GM13976 (cell line): ENCODE data around the gene PXN.

Experiments
- DNase-seq: peaks from one replicate; pipeline ENCODE4 v3.0.0; 2012; ENCODE audit warnings: low spot score
- in situ Hi-C: fragments of 300-500 bp; cut with MboI; formaldehyde crosslinking; loops from one replicate; pipeline ENCODE4 v1.12.0; 2022; ENCODE audit warnings: low sequenced_read_pairs, mixed read lengths, inconsistent platforms; ENCODE audit not compliant: unreplicated experiment
- TF ChIP-seq, protein P1 (sequence below): IDR thresholded peaks from 2 replicates; pipeline ENCODE4 v1.5.1; 2012; ENCODE audit warnings: borderline replicate concordance, mild to moderate bottlenecking; ENCODE audit not compliant: insufficient read depth; ENCODE audit errors: extremely low read depth, missing control alignments, control extremely low read depth

PXN gene

DNA sequence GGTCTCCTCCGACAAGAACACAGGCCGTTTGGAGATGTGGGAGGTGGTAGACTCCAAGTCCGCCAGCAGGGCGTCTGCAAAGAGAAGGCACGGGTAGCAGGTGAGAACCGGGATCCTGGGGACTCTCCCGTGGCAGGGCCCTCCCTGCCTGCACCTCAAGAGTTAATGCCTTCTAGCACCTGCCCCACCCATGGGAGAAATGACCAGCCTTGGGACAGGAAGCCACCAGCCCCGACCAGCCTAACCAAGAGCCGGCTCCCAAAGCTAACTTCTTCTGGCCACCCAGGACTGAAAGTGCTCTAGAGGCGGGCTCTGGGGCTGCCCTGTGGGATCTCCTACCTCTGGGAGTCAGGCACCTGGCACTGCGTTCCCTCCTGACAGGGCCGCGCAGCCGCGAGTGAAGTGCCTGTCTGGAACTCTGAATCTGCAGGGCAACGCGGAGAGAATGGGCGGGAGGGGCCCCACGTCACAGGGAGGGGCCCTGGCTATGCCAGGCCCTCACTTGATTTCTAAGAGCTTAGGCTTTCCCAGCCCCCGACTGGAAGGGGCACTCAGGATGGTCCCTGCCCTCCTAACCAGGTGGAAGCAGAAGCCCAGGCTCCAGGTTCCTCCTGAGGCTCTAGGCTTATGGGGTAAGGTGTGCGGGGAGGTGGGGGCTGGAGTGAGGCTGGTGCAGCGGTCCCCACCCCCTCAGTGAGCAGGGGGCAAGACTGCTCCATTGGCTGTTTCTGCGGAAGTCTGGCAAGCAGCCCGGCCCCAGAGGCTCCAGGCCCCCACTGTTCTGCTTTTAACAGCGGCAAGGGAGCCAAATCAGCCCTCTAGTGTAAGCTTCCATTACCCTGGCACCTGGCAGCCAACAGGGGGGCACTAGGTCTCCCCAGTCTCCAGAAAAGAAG, 41.0 kb downstream of the PXN start:
- DNase-seq: no peak
- TF ChIP-seq, protein P1, sequence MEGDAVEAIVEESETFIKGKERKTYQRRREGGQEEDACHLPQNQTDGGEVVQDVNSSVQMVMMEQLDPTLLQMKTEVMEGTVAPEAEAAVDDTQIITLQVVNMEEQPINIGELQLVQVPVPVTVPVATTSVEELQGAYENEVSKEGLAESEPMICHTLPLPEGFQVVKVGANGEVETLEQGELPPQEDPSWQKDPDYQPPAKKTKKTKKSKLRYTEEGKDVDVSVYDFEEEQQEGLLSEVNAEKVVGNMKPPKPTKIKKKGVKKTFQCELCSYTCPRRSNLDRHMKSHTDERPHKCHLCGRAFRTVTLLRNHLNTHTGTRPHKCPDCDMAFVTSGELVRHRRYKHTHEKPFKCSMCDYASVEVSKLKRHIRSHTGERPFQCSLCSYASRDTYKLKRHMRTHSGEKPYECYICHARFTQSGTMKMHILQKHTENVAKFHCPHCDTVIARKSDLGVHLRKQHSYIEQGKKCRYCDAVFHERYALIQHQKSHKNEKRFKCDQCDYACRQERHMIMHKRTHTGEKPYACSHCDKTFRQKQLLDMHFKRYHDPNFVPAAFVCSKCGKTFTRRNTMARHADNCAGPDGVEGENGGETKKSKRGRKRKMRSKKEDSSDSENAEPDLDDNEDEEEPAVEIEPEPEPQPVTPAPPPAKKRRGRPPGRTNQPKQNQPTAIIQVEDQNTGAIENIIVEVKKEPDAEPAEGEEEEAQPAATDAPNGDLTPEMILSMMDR: no peak
- in situ Hi-C loops: loop anchor here (5.0 kb wide), 1 partner anchor 43 kb away; the partner anchor contains the start of gene PXN

DNA sequence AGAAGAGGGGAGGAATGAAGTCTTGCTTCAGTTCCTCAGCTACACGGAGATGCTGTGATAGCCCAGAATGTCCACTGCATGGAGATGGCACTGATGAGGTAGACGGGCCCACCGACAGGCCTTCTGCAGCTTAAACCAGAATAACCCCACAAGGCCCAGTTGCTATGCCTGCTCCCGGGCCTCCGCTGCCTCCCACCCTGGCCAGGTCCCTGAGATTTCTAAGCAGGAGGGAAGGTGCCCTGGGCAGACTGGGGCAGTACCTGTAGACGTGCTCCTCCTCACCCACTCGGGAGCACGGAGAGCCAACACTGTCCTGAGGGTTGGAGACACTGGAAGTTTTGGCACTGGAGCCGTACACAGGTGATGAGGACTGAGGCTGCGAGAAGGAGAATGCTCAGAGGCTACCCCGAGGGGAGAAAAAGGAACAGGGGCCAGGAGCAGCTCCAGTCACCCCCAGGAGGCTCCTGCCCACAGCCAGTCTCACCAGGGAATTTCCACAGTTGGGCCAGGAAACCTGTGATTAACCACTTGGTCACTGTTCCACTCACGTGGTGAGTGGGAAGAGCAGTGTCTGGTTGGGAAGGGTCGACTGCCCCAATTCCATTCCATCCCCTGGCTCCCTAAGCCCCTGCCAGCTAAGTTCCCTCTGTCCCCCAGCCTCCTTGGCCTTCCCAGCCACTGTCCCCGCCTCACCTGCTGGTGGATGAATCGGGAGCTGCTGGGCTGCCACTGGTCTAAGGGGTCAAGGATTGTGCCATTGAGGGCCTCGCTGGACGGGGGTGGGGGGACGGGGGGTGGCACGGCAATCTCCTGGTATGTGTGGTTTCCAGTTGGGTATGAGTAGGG, 41.8 kb downstream of the PXN start:
- no peak for DNase-seq
- in situ Hi-C loops: no loop called here
- TF ChIP-seq, protein P1: no peak

DNA sequence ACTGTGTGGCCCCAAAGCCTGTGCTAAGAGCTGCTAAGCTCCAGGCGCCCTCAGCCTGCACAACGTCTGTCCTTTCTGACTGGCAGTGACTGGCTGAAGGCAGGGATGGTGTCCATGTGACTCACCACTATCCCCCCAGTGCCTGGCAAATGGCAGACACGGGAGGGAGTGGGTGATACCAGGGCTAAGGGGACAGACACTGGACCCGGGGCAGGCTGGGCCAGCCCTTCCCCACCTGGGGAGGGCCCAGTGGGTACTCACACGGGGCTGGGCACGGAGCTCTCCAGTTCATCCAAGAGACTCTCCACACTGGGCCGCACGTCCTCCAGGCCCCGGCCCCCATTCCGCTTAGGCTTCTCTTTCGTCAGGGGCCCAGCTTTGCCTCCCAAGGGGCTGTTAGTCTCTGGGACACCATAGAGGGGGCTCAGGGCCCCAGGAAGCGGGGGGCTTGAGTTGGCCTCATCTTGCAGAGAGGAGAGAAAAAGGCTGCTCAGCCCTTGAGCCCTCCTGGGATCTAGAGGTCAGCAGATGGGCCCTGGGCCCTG, 43.2 kb downstream of the PXN start:
- in situ Hi-C loops: no loop called here
- no peak for DNase-seq
- TF ChIP-seq, protein P1: no peak

DNA sequence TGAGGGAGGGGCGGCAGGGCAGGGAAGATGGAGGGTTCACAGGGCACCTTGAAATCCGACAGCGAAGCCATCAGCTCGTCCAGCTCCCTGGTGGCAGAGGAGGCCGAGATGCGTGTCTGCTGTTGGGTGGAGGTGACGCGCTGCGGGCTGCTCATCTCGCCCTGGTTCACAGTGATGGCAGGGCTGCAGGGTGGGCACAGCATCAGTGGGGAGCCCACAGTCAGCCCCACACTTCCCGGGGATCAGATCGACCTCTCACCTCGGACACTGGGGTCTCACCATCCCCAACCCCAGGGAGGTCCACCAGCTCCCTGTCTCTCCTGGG, 44.0 kb downstream of the PXN start:
- in situ Hi-C loops: no loop called here
- no peak for DNase-seq
- TF ChIP-seq, protein P1: no peak

DNA sequence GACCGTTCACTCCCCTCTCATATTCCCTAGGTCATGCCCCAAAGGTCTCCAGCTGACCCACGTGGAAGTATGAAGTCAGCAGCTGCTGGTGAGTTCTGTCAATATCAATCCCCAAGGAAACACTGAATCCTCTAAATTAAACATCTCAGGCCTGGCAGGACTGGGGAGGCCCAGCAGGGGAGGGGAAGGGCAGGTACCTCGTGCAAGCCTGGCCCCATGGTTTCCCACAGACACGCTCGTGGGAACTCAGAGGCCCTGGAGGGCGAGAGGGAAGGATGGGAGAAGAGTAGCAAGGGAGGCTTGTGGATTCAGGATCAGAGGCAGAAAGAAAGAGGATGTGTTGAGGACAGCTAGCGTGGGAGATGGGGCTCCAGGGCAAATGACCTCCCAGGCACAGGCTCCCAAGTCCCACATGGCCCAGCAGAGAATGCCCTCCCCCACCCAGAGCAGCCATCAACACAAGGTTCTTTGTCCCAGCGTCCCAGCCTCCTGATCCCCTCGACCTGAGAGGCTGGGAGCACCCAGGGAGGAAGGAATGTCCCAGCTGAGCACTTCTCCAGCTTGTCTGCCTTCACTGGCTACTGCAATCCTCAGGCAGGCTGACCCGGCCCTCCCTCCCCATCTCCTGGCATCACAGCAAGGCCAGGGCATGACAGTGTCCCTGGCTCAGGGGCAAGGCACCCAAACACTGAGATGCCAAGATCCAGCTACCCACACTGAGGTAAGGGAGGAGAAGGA, 44.5 kb downstream of the PXN start:
- in situ Hi-C loops: no loop called here
- TF ChIP-seq, protein P1: no peak
- no peak for DNase-seq

DNA sequence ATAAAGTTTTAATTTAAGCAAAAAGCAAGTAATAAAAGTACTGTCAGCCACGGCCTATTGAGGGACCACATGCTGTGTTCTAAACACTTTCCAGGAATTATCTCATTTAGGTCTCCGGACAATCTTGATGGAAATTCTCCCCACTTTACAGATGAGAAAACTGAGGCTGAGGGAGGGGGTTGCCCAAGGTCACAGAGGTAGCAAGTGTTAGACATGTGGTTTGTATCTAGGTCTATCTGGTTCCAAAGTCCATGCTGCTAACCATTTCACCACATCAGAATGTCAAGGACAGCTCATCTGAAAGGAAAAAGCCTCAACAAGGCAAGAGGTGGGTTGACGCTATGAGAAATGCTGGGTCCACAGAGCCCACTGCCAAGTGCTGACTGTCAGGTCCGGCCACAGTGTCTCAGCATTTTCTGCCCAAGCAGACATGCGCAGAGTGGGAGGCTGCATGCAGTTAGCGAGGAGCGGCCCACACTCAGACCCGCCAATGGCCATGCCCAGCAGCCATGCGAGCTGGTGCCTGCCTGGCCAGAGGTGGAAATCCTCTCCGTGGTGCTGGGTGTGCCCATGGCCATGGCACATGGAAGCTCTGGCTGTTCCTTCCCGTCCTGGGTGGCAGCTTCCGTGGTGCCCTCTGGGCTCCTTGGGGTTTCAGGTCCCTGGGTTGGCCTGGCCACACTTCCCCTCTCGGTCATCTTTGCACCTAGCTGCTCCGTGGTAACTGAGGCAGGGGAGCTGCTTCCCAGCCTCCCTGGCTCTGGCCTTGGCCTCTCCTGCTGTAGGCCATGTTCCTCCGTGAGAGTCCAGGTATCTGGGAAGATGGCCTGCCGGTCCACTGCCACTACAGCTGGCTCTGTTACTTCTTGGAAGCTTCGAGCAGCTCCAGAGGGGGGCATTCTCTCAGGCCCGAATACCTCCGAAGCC, 46.6 kb downstream of the PXN start:
- in situ Hi-C loops: no loop called here
- TF ChIP-seq, protein P1: no peak
- DNase-seq: no peak
